Measurements from ENCODE around the gene KDM6A.
"Not testable (repeated sequence)": the region's sequence is repeated elsewhere in the genome, so short reads cannot be mapped to it uniquely, and the experiment has no call there.

Gene KDM6A

GRCh38 chrX:44918722-44919121, 45.7 kb downstream of the KDM6A start:
- WGBS (ENCODE audit: insufficient coverage, insufficient read length) = no CpG with 5 or more reads among the region's 1 CpG
- no peak for DNase-seq (ENCODE audit: low read depth, low spot score)
- no peak overlapping the region for H3K27ac ChIP-seq (ENCODE audit: low read length)
- no peaks in the 10 kb centered on the region for H3K9me3 ChIP-seq (ENCODE audit: control insufficient read depth, insufficient read depth, low read length)
- H3K36me3 ChIP-seq (ENCODE audit: control insufficient read depth, insufficient read depth, low read length) = no peaks in the 10 kb centered on the region
- no peaks in the 10 kb centered on the region for H3K4me1 ChIP-seq (ENCODE audit: control insufficient read depth, insufficient read depth, low read length)
- no peak overlapping the region for H3K4me3 ChIP-seq (ENCODE audit: low read length)
- H3K27me3 ChIP-seq (ENCODE audit: control insufficient read depth, insufficient read depth, low read length) = no peaks in the 10 kb centered on the region

DNA sequence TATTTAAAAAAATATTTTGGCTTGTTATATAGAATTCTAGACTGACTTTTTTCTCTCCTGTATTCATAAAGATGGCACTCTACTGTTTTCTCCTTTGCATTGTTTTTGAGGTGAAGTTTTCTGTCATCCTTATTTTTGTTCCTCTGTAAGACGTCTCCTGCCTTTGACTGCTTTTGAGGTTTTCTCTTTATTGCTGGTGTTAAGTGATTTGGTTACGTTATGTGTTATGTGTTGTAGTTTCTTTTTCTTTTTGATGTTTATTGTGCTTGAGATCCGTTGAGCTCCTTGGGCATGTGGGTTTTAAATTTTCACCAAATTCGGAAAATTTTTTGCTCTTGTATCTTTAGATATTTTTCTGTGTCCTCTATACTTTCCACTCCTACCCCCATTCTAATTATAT, 50.0 kb downstream of the KDM6A start:
- Histone ChIP-seq H3K27ac (ENCODE audit: low read length) (no peak overlapping the region), H3K4me1 (ENCODE audit: control insufficient read depth, insufficient read depth, low read length) (no peaks in the 10 kb centered on the region), H3K36me3 (ENCODE audit: control insufficient read depth, insufficient read depth, low read length) (no peaks in the 10 kb centered on the region), H3K4me3 (ENCODE audit: low read length) (no peak overlapping the region), H3K9me3 (ENCODE audit: control insufficient read depth, insufficient read depth, low read length) (no peaks in the 10 kb centered on the region), H3K27me3 (ENCODE audit: control insufficient read depth, insufficient read depth, low read length) (no peaks in the 10 kb centered on the region)
- no CpG with 5 or more reads among the region's 4 CpGs for WGBS (ENCODE audit: insufficient coverage, insufficient read length)
- no peak for DNase-seq (ENCODE audit: low read depth, low spot score)

DNA sequence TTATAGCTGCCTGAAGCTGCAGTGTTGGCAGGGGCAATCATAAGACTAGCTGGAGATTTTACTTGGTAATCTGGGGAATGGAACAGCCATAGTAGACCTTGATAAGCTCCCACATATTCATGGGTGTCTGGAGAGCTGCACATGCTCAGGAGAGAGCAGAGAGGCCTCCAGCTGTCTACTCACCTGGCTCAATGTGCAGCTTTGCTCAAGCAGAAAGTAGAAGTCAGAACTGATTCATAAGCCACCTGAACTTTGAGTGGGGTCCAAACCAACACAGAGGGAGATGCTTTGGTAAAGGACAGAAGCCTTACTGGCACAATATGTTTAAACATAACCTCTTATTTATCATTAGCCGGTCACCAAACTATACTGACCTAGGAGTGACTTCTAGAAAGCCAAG, 54.4 kb downstream of the KDM6A start:
- H3K4me3 ChIP-seq (ENCODE audit: low read length) = no peak overlapping the region
- DNase-seq (ENCODE audit: low read depth, low spot score) = no peak
- H3K27ac ChIP-seq (ENCODE audit: low read length) = no peak overlapping the region
- H3K36me3 ChIP-seq (ENCODE audit: control insufficient read depth, insufficient read depth, low read length) = no peaks in the 10 kb centered on the region
- no peaks in the 10 kb centered on the region for H3K9me3 ChIP-seq (ENCODE audit: control insufficient read depth, insufficient read depth, low read length)
- no peaks in the 10 kb centered on the region for H3K27me3 ChIP-seq (ENCODE audit: control insufficient read depth, insufficient read depth, low read length)
- H3K4me1 ChIP-seq (ENCODE audit: control insufficient read depth, insufficient read depth, low read length) = no peaks in the 10 kb centered on the region
- no CpG with 5 or more reads among the region's 1 CpG for WGBS (ENCODE audit: insufficient coverage, insufficient read length)

GRCh38 chrX:44931441-44931973, 58.5 kb downstream of the KDM6A start:
- Histone ChIP-seq H3K36me3 (ENCODE audit: control insufficient read depth, insufficient read depth, low read length) (no peaks in the 10 kb centered on the region), H3K4me1 (ENCODE audit: control insufficient read depth, insufficient read depth, low read length) (0 out of 2 replicates have a peak, but pooled peaks cover 1% of the 10 kb centered on the region), H3K27me3 (ENCODE audit: control insufficient read depth, insufficient read depth, low read length) (no peaks in the 10 kb centered on the region), H3K27ac (ENCODE audit: low read length) (no peak overlapping the region), H3K4me3 (ENCODE audit: low read length) (no peak overlapping the region), H3K9me3 (ENCODE audit: control insufficient read depth, insufficient read depth, low read length) (no peaks in the 10 kb centered on the region)
- WGBS (ENCODE audit: insufficient coverage, insufficient read length) = no CpG with 5 or more reads among the region's 4 CpGs
- DNase-seq (ENCODE audit: low read depth, low spot score) = no peak

- Histone ChIP-seq H3K4me3 (ENCODE audit: low read length) (no peak overlapping the region), H3K36me3 (ENCODE audit: control insufficient read depth, insufficient read depth, low read length) (no peaks in the 10 kb centered on the region), H3K9me3 (ENCODE audit: control insufficient read depth, insufficient read depth, low read length) (no peaks in the 10 kb centered on the region), H3K4me1 (ENCODE audit: control insufficient read depth, insufficient read depth, low read length) (0 out of 2 replicates have a peak, but pooled peaks cover 1% of the 10 kb centered on the region), H3K27ac (ENCODE audit: low read length) (no peak overlapping the region), H3K27me3 (ENCODE audit: control insufficient read depth, insufficient read depth, low read length) (no peaks in the 10 kb centered on the region)
- no peak for DNase-seq (ENCODE audit: low read depth, low spot score)
- no CpG with 5 or more reads among the region's 4 CpGs for WGBS (ENCODE audit: insufficient coverage, insufficient read length)
Observed at GRCh38 chrX:44935172-44935571, 62.2 kb downstream of the KDM6A start.

GRCh38 chrX:44935640-44936039, 62.7 kb downstream of the KDM6A start:
- WGBS (ENCODE audit: insufficient coverage, insufficient read length) = no CpG with 5 or more reads among the region's 5 CpGs
- Histone ChIP-seq H3K27me3 (ENCODE audit: control insufficient read depth, insufficient read depth, low read length) (no peaks in the 10 kb centered on the region), H3K4me1 (ENCODE audit: control insufficient read depth, insufficient read depth, low read length) (0 out of 2 replicates have a peak, but pooled peaks cover 1% of the 10 kb centered on the region), H3K27ac (ENCODE audit: low read length) (no peak overlapping the region), H3K36me3 (ENCODE audit: control insufficient read depth, insufficient read depth, low read length) (no peaks in the 10 kb centered on the region), H3K4me3 (ENCODE audit: low read length) (no peak overlapping the region), H3K9me3 (ENCODE audit: control insufficient read depth, insufficient read depth, low read length) (no peaks in the 10 kb centered on the region)
- no peak for DNase-seq (ENCODE audit: low read depth, low spot score)

DNA sequence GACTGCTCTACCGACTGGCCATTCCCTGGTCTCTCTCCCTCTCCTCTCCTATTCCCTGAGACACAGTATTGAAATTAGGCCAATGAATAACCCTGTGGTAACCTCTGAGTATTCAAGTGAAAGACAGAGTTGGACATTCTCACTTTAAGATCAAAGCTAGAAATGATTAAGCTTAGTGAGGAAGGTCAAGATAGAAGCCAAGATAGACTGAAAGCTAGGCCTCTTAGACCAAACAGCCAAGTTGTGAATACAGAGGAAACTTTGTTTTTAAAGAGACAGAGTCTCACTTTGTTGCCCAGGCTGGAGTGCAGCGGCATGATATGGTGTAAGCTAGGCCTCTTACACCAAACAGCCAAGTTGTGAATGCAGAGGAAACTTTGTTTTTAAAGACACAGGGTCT, 64.6 kb downstream of the KDM6A start:
- Histone ChIP-seq H3K27me3 (ENCODE audit: control insufficient read depth, insufficient read depth, low read length) (no peaks in the 10 kb centered on the region), H3K4me1 (ENCODE audit: control insufficient read depth, insufficient read depth, low read length) (0 out of 2 replicates have a peak, but pooled peaks cover 1% of the 10 kb centered on the region), H3K9me3 (ENCODE audit: control insufficient read depth, insufficient read depth, low read length) (no peaks in the 10 kb centered on the region), H3K4me3 (ENCODE audit: low read length) (no peak overlapping the region), H3K36me3 (ENCODE audit: control insufficient read depth, insufficient read depth, low read length) (no peaks in the 10 kb centered on the region), H3K27ac (ENCODE audit: low read length) (no peak overlapping the region)
- no peak for DNase-seq (ENCODE audit: low read depth, low spot score)
- WGBS (ENCODE audit: insufficient coverage, insufficient read length) = no CpG with 5 or more reads among the region's 2 CpGs

GRCh38 chrX:44938111-44938510, 65.1 kb downstream of the KDM6A start:
- H3K27me3 ChIP-seq (ENCODE audit: control insufficient read depth, insufficient read depth, low read length) = no peaks in the 10 kb centered on the region
- H3K4me1 ChIP-seq (ENCODE audit: control insufficient read depth, insufficient read depth, low read length) = 0 out of 2 replicates have a peak, but pooled peaks cover 1% of the 10 kb centered on the region
- no peak overlapping the region for H3K4me3 ChIP-seq (ENCODE audit: low read length)
- no peaks in the 10 kb centered on the region for H3K9me3 ChIP-seq (ENCODE audit: control insufficient read depth, insufficient read depth, low read length)
- no peak overlapping the region for H3K27ac ChIP-seq (ENCODE audit: low read length)
- WGBS (ENCODE audit: insufficient coverage, insufficient read length) = no CpG with 5 or more reads among the region's 4 CpGs
- no peaks in the 10 kb centered on the region for H3K36me3 ChIP-seq (ENCODE audit: control insufficient read depth, insufficient read depth, low read length)
- DNase-seq (ENCODE audit: low read depth, low spot score) = no peak

GRCh38 chrX:44940541-44940940, 67.6 kb downstream of the KDM6A start:
- not testable (repeated sequence) for H3K4me1 ChIP-seq (ENCODE audit: control insufficient read depth, insufficient read depth, low read length); H3K27ac ChIP-seq (ENCODE audit: low read length); DNase-seq (ENCODE audit: low read depth, low spot score); H3K36me3 ChIP-seq (ENCODE audit: control insufficient read depth, insufficient read depth, low read length); H3K9me3 ChIP-seq (ENCODE audit: control insufficient read depth, insufficient read depth, low read length); H3K4me3 ChIP-seq (ENCODE audit: low read length); H3K27me3 ChIP-seq (ENCODE audit: control insufficient read depth, insufficient read depth, low read length)
- no CpG with 5 or more reads among the region's 12 CpGs for WGBS (ENCODE audit: insufficient coverage, insufficient read length)

DNA sequence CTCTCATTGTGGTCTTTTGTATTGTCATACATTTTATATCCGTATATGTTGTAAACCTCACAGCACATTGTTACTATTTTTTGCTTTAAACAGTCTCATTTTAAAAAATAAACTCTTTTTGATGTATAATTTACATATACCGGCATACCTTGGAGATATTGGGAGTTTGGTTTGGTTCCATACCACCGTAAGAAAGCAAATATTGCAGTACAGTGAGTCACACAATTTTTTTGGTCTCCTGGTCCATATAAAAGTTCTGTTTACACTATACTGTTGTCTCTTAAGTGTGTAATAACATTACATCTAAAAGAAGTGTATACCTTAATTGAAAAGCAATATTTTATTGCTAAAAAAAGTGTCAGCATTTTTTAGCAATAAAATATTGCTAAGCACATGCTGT, 70.0 kb downstream of the KDM6A start:
- H3K9me3 ChIP-seq (ENCODE audit: control insufficient read depth, insufficient read depth, low read length) = no peaks in the 10 kb centered on the region
- H3K27me3 ChIP-seq (ENCODE audit: control insufficient read depth, insufficient read depth, low read length) = no peaks in the 10 kb centered on the region
- WGBS (ENCODE audit: insufficient coverage, insufficient read length) = no CpG with 5 or more reads among the region's 3 CpGs
- H3K27ac ChIP-seq (ENCODE audit: low read length) = no peak overlapping the region
- no peak for DNase-seq (ENCODE audit: low read depth, low spot score)
- no peaks in the 10 kb centered on the region for H3K36me3 ChIP-seq (ENCODE audit: control insufficient read depth, insufficient read depth, low read length)
- no peaks in the 10 kb centered on the region for H3K4me1 ChIP-seq (ENCODE audit: control insufficient read depth, insufficient read depth, low read length)
- H3K4me3 ChIP-seq (ENCODE audit: low read length) = no peak overlapping the region

GRCh38 chrX:44944894-44945293, 71.9 kb downstream of the KDM6A start:
- Histone ChIP-seq H3K9me3 (ENCODE audit: control insufficient read depth, insufficient read depth, low read length) (no peaks in the 10 kb centered on the region), H3K36me3 (ENCODE audit: control insufficient read depth, insufficient read depth, low read length) (no peaks in the 10 kb centered on the region), H3K27me3 (ENCODE audit: control insufficient read depth, insufficient read depth, low read length) (no peaks in the 10 kb centered on the region), H3K27ac (ENCODE audit: low read length) (no peak overlapping the region), H3K4me1 (ENCODE audit: control insufficient read depth, insufficient read depth, low read length) (no peaks in the 10 kb centered on the region), H3K4me3 (ENCODE audit: low read length) (no peak overlapping the region)
- no peak for DNase-seq (ENCODE audit: low read depth, low spot score)
- WGBS (ENCODE audit: insufficient coverage, insufficient read length) = no CpG with 5 or more reads among the region's 1 CpG

Data from iPS DF 6.9 (cell line).